NOMO-1 (cell line): ENCODE results near the gene CERS3.
"Not testable (repeated sequence)": the region's sequence is repeated elsewhere in the genome, so short reads cannot be mapped to it uniquely, and the experiment has no call there.

Experiments
- DNase-seq, 2 experiments: peaks; one replicate each; lab custom pipeline; 2025; ENCODE audit not compliant: unreplicated experiment in 2 of 2; lab: John Stamatoyannopoulos, UW

CERS3 gene

GRCh38 chr15:100472736-100473135, 56.0 kb downstream of the CERS3 start:
- DNase-seq = no peak

- DNase-seq = no peak
Observed at GRCh38 chr15:100471933-100472332, 56.8 kb downstream of the CERS3 start.

GRCh38 chr15:100468285-100468684, 60.5 kb downstream of the CERS3 start:
- no peak for DNase-seq

DNA sequence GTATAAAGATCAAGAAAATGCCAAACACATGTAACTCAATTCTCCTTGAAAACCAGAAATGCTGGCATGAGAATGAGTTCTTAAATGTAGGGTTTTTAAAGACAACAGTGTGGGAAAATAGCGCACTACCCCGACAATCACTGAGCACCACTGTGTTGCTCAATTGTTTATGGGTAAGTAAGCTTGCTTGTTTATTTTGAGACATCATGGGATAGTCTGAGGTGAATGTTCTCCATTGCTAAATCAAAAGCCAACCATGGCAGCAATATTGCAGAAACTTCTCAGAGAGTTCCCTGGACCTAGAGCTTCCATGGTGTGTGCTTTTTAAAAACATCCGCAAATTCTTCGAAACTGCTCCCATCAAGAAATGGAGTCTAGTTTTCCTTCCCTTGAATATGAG, 62.7 kb downstream of the CERS3 start:
- no peak for DNase-seq

DNA sequence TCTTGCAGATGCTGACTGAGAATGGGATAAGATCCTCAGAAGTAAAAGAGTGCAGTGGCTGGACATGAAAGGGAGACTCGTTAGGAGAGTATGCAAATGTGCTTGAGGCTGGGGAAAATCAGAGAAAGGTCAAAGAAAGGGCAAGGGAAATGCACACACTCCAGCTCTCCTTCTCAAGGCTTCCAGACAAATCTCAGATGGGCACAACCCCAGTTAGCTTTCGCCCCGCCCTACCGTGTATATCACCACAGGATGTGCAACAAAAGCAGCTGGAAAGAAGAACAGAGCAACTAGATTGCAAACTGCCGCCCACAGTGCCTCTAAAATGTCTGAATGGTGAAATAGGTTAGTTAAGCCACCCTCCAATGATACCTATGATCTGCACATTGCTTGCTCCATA, 63.9 kb downstream of the CERS3 start:
- DNase-seq = peak in 1 of 2 experiments; percentile 12

DNA sequence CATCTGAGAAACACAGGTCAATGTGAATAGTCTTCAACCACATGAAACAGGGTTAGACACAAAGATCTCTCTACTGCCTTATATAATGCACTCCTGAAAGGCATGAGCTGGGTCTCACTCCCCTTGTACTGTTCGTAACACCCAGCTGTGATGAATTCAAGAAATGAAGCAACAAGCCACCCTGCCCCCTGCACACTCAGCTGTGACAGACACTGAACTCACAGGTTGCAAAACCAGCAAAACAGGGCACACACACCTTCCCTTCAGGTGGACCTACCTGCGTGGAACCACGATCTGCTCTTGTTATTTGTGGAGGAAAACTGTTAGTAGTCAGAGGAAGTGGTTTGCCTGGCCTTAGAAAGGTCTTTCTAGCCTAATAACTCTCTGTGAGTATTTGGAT, 64.5 kb downstream of the CERS3 start:
- DNase-seq = no peak

- DNase-seq = no peak
Observed at GRCh38 chr15:100463515-100463914, 65.2 kb downstream of the CERS3 start.

DNA sequence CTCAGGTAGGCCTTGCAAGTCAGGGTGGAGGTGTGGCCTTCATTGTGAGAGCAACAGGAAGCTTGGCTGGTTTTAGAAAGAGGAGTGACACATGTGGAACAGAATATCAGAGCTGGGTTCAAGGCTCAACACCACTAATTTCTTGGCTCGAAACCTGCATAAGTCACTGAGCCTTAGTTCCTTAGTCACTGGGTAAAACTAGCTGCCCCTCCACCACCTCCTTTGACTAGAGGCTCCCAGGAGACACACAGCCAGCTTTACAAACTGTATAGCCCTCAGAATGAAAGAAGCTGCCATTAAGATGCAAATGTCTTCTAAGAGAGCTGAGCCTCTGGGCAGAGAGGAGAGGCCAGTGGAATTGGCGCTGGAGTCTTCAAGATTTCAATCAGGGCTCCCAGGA, 67.7 kb downstream of the CERS3 start:
- no peak for DNase-seq

- DNase-seq = no peak
Observed at GRCh38 chr15:100457201-100457600, 71.5 kb downstream of the CERS3 start.

GRCh38 chr15:100454148-100454547, 74.6 kb downstream of the CERS3 start:
- no peak for DNase-seq

DNA sequence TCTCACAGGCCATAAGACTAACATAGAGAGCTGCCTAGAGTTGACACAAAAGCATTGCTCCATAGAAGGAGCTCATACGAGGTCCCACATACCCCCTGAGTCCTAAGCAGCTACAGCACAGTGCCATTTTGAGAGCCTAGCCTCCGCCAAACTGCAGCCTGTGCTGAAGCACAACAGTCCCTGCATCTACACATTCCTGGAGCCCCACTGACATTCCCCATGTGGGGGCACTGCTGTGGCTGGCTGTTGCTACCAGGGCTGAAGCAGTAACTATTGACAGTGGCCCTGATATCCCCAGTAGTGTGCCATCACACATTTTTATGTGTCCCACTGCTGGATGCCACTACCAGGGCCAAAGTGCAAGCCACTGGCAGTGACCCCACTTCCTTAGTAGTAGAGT, 80.3 kb downstream of the CERS3 start:
- no peak for DNase-seq

DNA sequence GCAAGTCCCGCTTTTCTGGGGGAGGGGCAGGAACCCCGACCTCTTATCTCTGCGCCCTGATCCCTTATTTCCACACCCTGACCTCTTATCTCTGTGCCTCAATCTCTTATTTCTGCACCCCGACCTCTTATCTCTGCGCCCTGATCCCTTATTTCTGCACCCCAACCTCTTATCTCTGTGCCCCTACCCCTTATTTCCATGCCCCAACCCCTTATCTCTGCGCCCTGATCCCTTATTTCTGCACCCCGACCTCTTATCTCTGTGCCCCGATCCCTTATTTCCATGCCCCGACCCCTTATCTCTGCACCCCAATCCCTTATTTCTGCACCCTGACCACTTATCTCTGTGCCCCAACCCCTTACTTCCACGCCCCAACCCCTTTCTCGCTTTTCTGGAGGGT, 87.7 kb downstream of the CERS3 start:
- not testable (repeated sequence) for DNase-seq

DNA sequence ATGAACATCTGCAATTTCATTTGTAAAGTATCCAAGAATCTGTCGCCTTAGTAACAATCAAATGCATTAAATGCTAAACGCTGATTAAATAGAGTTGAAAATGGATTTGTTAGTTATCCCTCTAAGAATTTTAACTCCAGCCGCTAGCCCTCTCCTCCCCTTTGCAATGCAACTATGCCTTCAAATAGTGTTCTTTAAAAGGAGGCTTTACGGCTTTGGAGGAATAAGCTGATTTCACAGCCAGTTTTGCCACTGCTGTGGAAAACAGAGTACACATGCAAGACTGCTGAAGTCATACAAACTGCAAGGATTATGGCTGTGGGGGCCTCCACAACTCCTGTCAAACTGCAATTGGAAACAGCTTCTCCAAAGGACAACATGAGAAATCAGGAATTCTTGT, 89.2 kb downstream of the CERS3 start:
- DNase-seq = no peak

DNA sequence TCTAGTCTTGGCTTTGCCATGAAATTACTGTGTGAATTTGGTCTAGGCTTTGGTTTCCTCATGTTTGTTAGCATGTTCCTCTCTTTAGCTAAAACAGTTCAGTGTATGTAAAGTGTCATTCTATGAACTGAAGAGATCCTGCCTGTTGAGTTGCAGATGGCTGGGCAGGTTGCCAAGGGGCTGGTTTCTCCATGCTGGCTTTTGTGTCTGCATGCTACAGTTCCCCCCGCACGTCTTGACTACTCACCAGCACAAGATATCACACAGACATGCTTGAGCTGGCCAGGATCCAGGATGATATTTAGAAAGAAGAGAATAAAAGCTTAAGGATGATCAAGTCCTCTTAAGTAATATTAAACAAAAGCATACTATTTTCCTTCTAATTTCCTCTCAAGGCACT, 90.2 kb downstream of the CERS3 start:
- DNase-seq = peak; percentile 36 to 43

DNA sequence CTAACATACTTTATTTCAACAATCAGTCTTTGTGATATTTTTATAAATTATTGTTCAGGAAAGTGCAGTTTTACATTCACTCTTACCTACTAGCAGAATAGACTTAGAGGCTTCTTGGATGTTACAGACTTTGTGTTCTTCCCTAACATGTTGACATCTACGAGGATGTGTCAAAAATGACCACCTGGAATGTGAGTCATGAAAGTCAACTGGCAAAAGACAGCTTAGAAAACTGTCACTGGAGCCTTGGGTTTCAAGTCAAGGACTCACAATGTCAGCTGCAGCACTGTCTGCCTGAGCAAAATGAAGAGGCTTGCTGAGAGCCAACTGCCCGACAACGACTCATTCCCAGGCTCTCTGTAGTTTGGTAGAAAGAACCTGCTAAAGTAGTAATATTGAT, 91.5 kb downstream of the CERS3 start:
- no peak for DNase-seq

GRCh38 chr15:100434561-100434960, 94.2 kb downstream of the CERS3 start:
- no peak for DNase-seq

DNA sequence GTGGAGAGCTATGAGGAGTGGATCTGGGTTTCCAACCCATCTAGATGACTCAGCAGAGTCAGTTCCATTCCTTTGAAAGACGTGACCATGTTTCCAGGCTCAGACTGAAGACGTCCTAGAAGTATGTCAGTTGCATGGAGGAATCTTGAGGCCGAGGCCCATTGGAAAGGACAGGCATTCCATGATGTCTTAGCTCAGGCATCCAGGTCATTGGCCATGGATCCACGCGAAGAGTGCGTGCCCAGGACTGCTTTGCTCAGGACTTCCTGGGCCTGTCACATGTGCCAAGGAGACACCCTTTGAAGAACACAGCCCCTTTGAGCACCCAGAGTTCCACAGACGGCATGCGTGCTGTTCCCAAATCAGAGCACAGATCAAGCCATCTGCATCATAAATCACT, 94.7 kb downstream of the CERS3 start:
- no peak for DNase-seq

- peak; percentile 18 to 20 for DNase-seq
Observed at GRCh38 chr15:100433304-100433703, 95.4 kb downstream of the CERS3 start.

DNA sequence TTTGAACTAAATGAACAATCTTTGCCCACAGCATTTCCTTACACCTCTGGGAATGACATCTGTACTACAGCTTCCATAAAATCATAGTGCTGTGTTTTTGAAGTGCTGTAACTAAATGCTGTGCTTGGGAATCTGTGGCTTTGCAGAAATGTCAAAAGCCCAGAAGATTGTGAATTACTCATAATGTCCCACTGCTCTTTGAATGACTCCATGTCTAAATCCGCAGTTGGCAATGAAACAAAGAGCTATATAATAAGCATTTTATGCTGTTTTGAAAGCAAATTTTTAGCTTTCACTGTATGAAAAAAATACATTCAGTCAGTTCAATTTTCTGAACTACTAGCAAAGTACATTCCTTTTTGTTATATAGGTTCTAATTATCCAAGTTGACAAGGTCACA, 98.3 kb downstream of the CERS3 start:
- DNase-seq = no peak

GRCh38 chr15:100429116-100429728, 99.5 kb downstream of the CERS3 start:
- DNase-seq = no peak

GRCh38 chr15:100426937-100427336, 101.8 kb downstream of the CERS3 start:
- DNase-seq = no peak

- no peak for DNase-seq
Observed at GRCh38 chr15:100405179-100405578, 123.6 kb downstream of the CERS3 start.

- DNase-seq = no peak
Observed at GRCh38 chr15:100400996-100401395, 127.8 kb downstream of the CERS3 start.
